Ovary (tissue), 9 donors: ENCODE measurements around the gene NAALADL2. TPM values are rescaled to one million over a fixed set of nuclear protein-coding genes. Genes with fewer than 3 reads are reported as not detected.

Source experiments
- DNase-seq, 5 donors: peaks; one replicate each; pipeline ENCODE4 v3.0.0-alpha.2; 2019 to 2020
- H3K27ac ChIP-seq, 2 donors: fragments of 200-600 bp; one replicate each; pipeline versions ENCODE4 v1.5.1 to v1.8.0; 2019 to 2022
- H3K27me3 ChIP-seq: fragments of 200-600 bp; one replicate; pipeline ENCODE4 v1.8.0; 2022
- H3K36me3 ChIP-seq: fragments of 200-600 bp; sonication (generic); one replicate; pipeline ENCODE4 v1.5.1; 2019
- H3K4me1 ChIP-seq: one replicate; pipeline ENCODE4 v1.8.1; 2013; ENCODE audit warnings: mild to moderate bottlenecking, moderate library complexity; ENCODE audit not compliant: insufficient read depth
- H3K4me3 ChIP-seq: fragments of 200-600 bp; sonication (generic); one replicate; pipeline ENCODE4 v1.5.1; 2017
- H3K9me3 ChIP-seq, 2 donors: fragments of 200-600 bp in 1 of 2; sonication (generic) in 1 of 2; one replicate each; pipeline versions ENCODE4 v1.5.1 to v1.8.1; 2013 to 2019; ENCODE audit warnings: mild to moderate bottlenecking in 1 of 2, moderate library complexity in 1 of 2
- EP300 ChIP-seq: sonication (generic); formaldehyde crosslinking; IDR thresholded peaks from one replicate; pipeline ENCODE4 v1.6.1; 2017; ENCODE audit warnings: antibody characterized with exemption
- POLR2A ChIP-seq: fragments of 450-650 bp; IDR thresholded peaks from one replicate; pipeline ENCODE4 v1.6.1; 2017; ENCODE audit warnings: antibody characterized with exemption, mild to moderate bottlenecking, moderate library complexity
- WGBS, 3 donors: extraction: QIAGEN DNeasy Blood & Tissue Kit in 1 of 3; methylation state at CpG; one replicate each; pipeline versions ENCODE4 v1.1.5 to v1.1.7; 2013 to 2017; 5-methylcytosine and 5-hydroxymethylcytosine counted together
- intact Hi-C, 4 donors: fragments of 100-400 bp; cut with DNase I; formaldehyde crosslinking; loops; one replicate each; pipeline versions ENCODE4 v1.11.0 to v1.15.1; 2022 to 2023
- polyA plus RNA-seq, 2 donors: library from polyadenylated mRNA; stranded (reverse); fragments of 200-250 nt in 1 of 2; fragments of 350-450 nt in 1 of 2; fragmentation: Illumina TruSeq in 1 of 2; extraction: RNeasy Lipid Tissue Mini Kit (QIAGEN cat#74804) in 1 of 2; gene quantifications; one replicate each; pipeline ENCODE4 v1.2.3, GENCODE V29; 2013 to 2014
- total RNA-seq, 7 donors: library from RNA; depleted of rRNA in 2 of 7; stranded (reverse); fragments of >200 nt in 2 of 7; fragmentation: NEBNext Ultra II Directional in 3 of 7; extraction: Animal tissue kit (Norgen Biotek cat#: 25700) in 3 of 7; gene quantifications; one replicate each; pipeline versions ENCODE4 v1.1.0 to v1.2.4, GENCODE V29; 2016 to 2023
- TF ChIP-seq, protein P1 (sequence below), 3 donors: fragments of 450-650 bp in 2 of 3; fragments of 200-600 bp in 1 of 3; IDR thresholded peaks; one replicate each; pipeline versions ENCODE4 v1.5.1 to v1.8.0; 2016 to 2022; ENCODE audit warnings: antibody characterized with exemption in 3 of 3, mild to moderate bottlenecking in 1 of 3
- donor health status: DM: no; HTN: no; CAD: no; lungs with moderate emphysema.
- donor health status: DM: no; HTN: no; CAD: no.
- donor health status: Bipolar disorder and iron deficiency.
- donor health status: DM: yes; HTN: yes; CAD: no.
- donor health status: DM: no; HTN: no; CAD: no.
- donor health status: DM: yes; HTN: yes; CAD: no.

Gene NAALADL2
- total and polyA plus RNA-seq, 9 donors, result 2.3 to 29.3 (median 15.2) TPM

GRCh38 chr3:175176556-175176955 lies 317.4 kb downstream of the NAALADL2 start:
- H3K27me3 ChIP-seq, result no peaks in the 10 kb centered on the region
- TF ChIP-seq, protein P1, sequence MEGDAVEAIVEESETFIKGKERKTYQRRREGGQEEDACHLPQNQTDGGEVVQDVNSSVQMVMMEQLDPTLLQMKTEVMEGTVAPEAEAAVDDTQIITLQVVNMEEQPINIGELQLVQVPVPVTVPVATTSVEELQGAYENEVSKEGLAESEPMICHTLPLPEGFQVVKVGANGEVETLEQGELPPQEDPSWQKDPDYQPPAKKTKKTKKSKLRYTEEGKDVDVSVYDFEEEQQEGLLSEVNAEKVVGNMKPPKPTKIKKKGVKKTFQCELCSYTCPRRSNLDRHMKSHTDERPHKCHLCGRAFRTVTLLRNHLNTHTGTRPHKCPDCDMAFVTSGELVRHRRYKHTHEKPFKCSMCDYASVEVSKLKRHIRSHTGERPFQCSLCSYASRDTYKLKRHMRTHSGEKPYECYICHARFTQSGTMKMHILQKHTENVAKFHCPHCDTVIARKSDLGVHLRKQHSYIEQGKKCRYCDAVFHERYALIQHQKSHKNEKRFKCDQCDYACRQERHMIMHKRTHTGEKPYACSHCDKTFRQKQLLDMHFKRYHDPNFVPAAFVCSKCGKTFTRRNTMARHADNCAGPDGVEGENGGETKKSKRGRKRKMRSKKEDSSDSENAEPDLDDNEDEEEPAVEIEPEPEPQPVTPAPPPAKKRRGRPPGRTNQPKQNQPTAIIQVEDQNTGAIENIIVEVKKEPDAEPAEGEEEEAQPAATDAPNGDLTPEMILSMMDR (IDR thresholded peaks at IDR 0.05), result no peak
- TF ChIP-seq EP300 (no peak), POLR2A (no peak)
- intact Hi-C loops, result no loop called here
- H3K4me1 ChIP-seq, result no peaks in the 10 kb centered on the region
- H3K36me3 ChIP-seq, result no peaks in the 10 kb centered on the region
- no peaks in the 10 kb centered on the region for H3K9me3 ChIP-seq
- H3K27ac ChIP-seq, result no peak overlapping the region
- DNase-seq, result no peak
- 86 to 92% (median 90%) methylated on average over 3 of the region's 3 CpGs for WGBS, 3 donors
- H3K4me3 ChIP-seq, result no peak overlapping the region

DNA sequence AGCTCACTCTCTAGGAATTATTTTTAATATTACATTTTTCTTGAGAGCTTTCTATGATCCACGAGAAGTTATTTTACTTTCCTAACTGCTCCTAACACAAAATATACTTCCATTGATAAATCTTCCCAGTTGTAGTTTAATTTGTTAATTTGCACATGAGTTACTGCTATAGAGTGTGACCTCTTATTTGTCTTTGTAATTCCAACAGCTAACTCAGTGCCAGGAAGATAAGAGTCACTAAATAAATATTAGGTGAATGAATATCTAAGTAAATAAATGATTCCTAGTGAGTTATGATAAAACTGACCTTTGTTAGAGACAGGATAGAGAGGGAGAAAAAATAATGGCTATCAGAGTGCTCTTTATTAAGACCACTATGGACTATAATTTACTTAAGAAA lies 319.9 kb downstream of the NAALADL2 start:
- Histone ChIP-seq H3K27ac (no peak overlapping the region), H3K4me3 (no peak overlapping the region), H3K9me3 (no peaks in the 10 kb centered on the region), H3K36me3 (no peaks in the 10 kb centered on the region), H3K27me3 (no peaks in the 10 kb centered on the region), H3K4me1 (no peaks in the 10 kb centered on the region)
- DNase-seq, result no peak
- 43 to 51% (median 43%) methylated on average over 1 of the region's 1 CpG for WGBS, 3 donors
- TF ChIP-seq, protein P1 (IDR thresholded peaks at IDR 0.05), result no peak
- TF ChIP-seq EP300 (no peak), POLR2A (no peak)
- intact Hi-C loops, result no loop called here

DNA sequence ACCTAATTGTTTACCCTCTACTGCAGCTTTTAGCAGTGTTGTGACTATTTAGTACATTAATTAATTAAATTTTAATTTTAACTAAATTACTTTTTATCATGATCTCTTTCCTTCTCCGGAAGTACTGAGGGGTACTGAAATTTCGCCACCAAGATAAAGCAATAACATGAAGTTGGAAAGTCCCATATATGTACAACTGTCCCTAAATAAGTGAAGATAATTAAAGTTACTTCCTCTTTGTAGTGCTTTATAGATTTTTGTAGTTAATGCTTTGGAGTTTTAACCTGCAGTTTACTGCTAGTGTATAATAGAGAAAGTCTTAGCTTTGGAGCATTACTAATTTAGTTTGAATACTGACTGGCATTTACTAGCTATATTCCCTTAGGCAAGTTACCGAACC lies 325.3 kb downstream of the NAALADL2 start:
- 93 to 97% (median 96%) methylated on average over 3 of the region's 3 CpGs for WGBS, 3 donors
- intact Hi-C loops, result no loop called here
- no peak for DNase-seq
- H3K4me1 ChIP-seq, result no peaks in the 10 kb centered on the region
- H3K36me3 ChIP-seq, result no peaks in the 10 kb centered on the region
- H3K27ac ChIP-seq, result no peak overlapping the region
- no peak for TF ChIP-seq POLR2A
- TF ChIP-seq, protein P1 (IDR thresholded peaks at IDR 0.05), result no peak
- H3K9me3 ChIP-seq, result no peaks in the 10 kb centered on the region
- no peak overlapping the region for H3K4me3 ChIP-seq
- no peaks in the 10 kb centered on the region for H3K27me3 ChIP-seq

GRCh38 chr3:175185903-175186302 lies 326.8 kb downstream of the NAALADL2 start:
- Histone ChIP-seq H3K9me3 (no peaks in the 10 kb centered on the region), H3K4me1 (no peaks in the 10 kb centered on the region), H3K27ac (no peak overlapping the region), H3K27me3 (no peaks in the 10 kb centered on the region), H3K36me3 (no peaks in the 10 kb centered on the region), H3K4me3 (no peak overlapping the region)
- TF ChIP-seq POLR2A, result no peak
- TF ChIP-seq EP300, result no peak
- TF ChIP-seq, protein P1 (IDR thresholded peaks at IDR 0.05), result no peak
- intact Hi-C loops, result no loop called here
- WGBS, 3 donors, result 98 to 100% (median 99%) methylated on average over 1 of the region's 1 CpG
- DNase-seq, result no peak

GRCh38 chr3:175186511-175186910 lies 327.4 kb downstream of the NAALADL2 start:
- intact Hi-C loops, result no loop called here
- Histone ChIP-seq H3K4me1 (no peaks in the 10 kb centered on the region), H3K36me3 (no peaks in the 10 kb centered on the region), H3K4me3 (no peak overlapping the region), H3K27me3 (no peaks in the 10 kb centered on the region), H3K9me3 (no peaks in the 10 kb centered on the region), H3K27ac (no peak overlapping the region)
- TF ChIP-seq, protein P1 (IDR thresholded peaks at IDR 0.05), result no peak
- TF ChIP-seq EP300 (no peak), POLR2A (no peak)
- DNase-seq, result no peak
- WGBS, 3 donors, result 81 to 90% (median 89%) methylated on average over 3 of the region's 3 CpGs
